ENCODE data around the gene ZNF839.
"Not testable (repeated sequence)": the region's sequence is repeated elsewhere in the genome, so short reads cannot be mapped to it uniquely, and the experiment has no call there.

ZNF839 gene

GRCh38 chr14:102333795-102334705 lies 14.5 kb downstream of the ZNF839 start:
- in situ Hi-C loops (cut with HindIII; ENCODE audit: low sequenced_read_pairs), result no loop called here

GRCh38 chr14:102335163-102335562 lies 15.6 kb downstream of the ZNF839 start:
- in situ Hi-C loops (cut with HindIII; ENCODE audit: low sequenced_read_pairs), result no loop called here

DNA sequence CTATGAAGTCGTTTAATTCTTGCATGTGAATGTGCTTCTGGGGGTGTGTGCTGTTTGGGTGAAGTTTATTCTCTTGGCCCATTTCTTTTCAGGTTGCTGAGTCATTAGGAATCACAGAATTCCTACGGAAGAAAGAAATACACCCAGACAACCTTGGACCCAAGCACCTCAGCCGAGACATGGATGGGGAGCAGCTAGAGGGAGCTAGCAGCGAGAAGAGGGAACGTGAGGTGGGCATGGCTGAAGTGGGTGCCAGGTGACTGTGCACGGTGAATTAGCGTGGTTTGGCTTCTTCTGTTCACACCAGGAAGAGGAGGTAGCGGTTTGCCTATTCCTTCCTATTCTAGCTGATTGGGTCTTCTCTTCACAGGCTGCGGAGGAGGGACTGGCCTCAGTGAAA lies 19.2 kb downstream of the ZNF839 start:
- in situ Hi-C loops (cut with HindIII; ENCODE audit: low sequenced_read_pairs), result no loop called here

DNA sequence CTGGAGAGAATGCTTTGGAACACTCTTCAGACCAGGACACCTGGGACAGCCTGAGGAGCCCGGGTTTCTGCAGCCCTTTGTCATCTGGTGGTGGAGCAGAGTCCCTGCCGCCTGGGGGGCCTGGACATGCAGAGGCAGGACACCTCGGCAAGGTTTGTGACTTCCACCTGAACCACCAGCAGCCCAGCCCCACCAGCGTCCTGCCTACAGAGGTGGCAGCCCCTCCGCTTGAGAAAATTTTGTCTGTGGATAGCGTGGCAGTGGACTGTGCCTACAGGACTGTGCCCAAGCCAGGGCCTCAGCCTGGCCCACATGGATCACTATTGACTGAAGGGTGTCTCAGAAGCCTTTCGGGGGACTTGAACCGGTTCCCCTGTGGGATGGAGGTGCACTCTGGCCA lies 22.0 kb downstream of the ZNF839 start:
- in situ Hi-C loops (cut with HindIII; ENCODE audit: low sequenced_read_pairs), result no loop called here

- in situ Hi-C loops (cut with HindIII; ENCODE audit: low sequenced_read_pairs), result no loop called here
These were observed 22.7 kb downstream of the ZNF839 start for GRCh38 chr14:102342238-102342637.

GRCh38 chr14:102344084-102344483 lies 24.5 kb downstream of the ZNF839 start:
- in situ Hi-C loops (cut with HindIII; ENCODE audit: low sequenced_read_pairs), result no loop called here

GRCh38 chr14:102344485-102344884 lies 24.9 kb downstream of the ZNF839 start:
- in situ Hi-C loops (cut with HindIII; ENCODE audit: low sequenced_read_pairs), result no loop called here

GRCh38 chr14:102345232-102345631 lies 25.7 kb downstream of the ZNF839 start:
- in situ Hi-C loops (cut with HindIII; ENCODE audit: low sequenced_read_pairs), result no loop called here

GRCh38 chr14:102346645-102347044 lies 27.1 kb downstream of the ZNF839 start:
- in situ Hi-C loops (cut with HindIII; ENCODE audit: low sequenced_read_pairs), result no loop called here

- in situ Hi-C loops (cut with HindIII; ENCODE audit: low sequenced_read_pairs), result no loop called here
These were observed 28.8 kb downstream of the ZNF839 start for GRCh38 chr14:102348376-102348775.

- in situ Hi-C loops (cut with HindIII; ENCODE audit: low sequenced_read_pairs), result no loop called here
These were observed 31.5 kb downstream of the ZNF839 start for GRCh38 chr14:102351023-102351422.

GRCh38 chr14:102351593-102351992 lies 32.0 kb downstream of the ZNF839 start:
- in situ Hi-C loops (cut with HindIII; ENCODE audit: low sequenced_read_pairs), result not testable (repeated sequence)

- in situ Hi-C loops (cut with HindIII; ENCODE audit: low sequenced_read_pairs), result no loop called here
These were observed 32.7 kb downstream of the ZNF839 start for GRCh38 chr14:102352213-102352612.

DNA sequence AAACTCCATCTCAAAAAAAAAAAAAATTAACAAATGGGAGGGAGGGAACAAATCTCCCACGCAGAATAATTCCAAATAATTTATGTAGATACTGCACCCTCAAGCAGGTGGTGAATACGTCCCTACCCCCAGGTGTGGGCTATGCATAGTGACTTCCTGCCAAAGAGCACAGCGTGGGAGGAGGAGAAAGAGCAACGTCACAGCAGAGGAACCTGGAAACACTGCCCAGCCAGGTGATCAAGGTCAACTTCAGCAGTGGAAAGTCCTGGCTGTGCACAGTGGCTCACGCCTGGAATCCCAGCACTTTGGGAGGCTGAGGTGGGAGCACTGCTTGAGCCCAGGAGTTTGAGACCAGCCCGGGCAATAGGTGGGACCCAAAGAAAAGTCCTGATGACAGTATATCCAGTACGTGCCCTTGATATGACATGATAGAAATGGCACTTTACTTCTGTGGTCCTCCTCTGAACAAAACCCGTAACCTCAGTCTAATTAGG lies 33.6 kb downstream of the ZNF839 start:
- in situ Hi-C loops (cut with HindIII; ENCODE audit: low sequenced_read_pairs), result no loop called here

DNA sequence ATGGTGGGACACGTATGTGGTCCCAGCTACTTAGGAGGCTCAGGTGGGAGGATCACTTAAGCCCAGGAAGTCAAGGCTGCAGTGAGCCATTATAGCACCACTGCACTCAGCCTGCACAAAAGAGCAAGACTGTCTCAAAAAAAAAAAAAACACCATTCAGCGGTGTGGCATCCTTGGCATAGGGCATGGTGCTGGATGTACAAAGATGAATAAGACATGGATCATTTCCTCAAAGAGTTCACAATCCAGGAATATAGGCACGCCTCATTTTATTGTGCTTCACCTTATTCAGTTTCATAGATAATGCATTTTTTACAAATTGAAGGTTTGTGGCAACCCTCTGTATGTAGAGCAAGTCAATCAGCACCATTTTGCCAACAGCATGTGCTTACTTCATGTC lies 36.7 kb downstream of the ZNF839 start:
- in situ Hi-C loops (cut with HindIII; ENCODE audit: low sequenced_read_pairs), result loop anchor here (5.0 kb wide), 1 partner anchor 34 kb away; no protein-coding TSS in a partner anchor

- in situ Hi-C loops (cut with HindIII; ENCODE audit: low sequenced_read_pairs), result loop anchor here (5.0 kb wide), 1 partner anchor 37 kb away; no protein-coding TSS in a partner anchor
These were observed 39.8 kb downstream of the ZNF839 start for GRCh38 chr14:102359341-102359740.

GRCh38 chr14:102360388-102360787 lies 40.8 kb downstream of the ZNF839 start:
- in situ Hi-C loops (cut with HindIII; ENCODE audit: low sequenced_read_pairs), result no loop called here

DNA sequence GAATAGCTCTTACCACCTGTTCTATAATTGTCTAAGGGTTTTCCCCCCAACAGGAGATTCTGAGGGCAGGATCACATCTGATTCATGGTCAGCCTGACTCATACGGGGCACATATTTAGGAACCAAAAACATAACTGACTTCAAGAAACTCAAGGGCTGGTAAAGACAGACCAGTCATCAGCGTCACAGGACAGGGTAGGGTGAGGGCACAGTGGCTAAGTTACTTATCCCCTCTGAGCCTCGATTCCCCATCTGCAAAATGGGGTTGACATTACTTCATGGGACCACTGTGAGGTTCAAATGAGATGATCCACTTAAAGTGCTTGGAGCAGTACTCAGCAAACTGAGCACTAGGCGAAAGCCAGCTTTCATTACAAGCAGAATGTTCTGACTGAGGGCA lies 42.5 kb downstream of the ZNF839 start:
- in situ Hi-C loops (cut with HindIII; ENCODE audit: low sequenced_read_pairs), result no loop called here

DNA sequence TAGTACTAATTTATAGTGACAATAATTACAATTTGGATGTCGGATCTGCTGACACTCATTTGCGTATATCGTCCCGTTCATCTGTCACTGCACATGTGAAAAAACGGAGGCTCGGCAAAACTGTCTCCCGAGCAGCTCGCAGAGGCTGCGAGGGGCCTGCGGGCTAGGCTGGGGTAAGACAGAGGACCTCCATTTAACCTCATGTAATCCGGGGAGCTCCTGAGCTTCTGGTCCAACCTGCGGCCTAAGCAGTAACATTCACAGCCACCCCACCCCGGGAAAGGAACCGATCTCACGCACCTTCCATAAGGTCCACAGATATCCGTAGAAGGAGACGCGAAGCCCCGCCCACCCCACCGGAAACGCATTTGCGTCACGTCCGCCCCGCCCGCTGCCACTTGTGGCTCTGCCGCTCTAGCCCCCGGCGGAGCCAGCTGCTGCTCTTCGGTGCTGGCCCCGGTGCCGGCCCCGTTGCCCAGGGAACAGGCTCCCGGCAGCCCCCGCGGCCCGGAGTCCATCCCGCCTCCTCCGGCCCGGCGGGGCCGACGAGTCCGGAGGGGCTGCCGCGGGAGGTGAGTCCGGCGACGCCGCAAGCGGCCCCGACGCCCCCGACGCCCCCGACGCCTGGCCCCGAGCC lies 43.1 kb downstream of the ZNF839 start, which contains the start of the genes CINP and TECPR2:
Gene CINP, minus strand, starts transcription at position 346 of the 637 bp plus-strand sequence. Its CDS starts 39 bp downstream, at position 307.
Gene TECPR2, plus strand, starts transcription at position 397 of the 637 bp plus-strand sequence. CDS start 13,781 bp downstream, outside the sequence.
- in situ Hi-C loops (cut with HindIII; ENCODE audit: low sequenced_read_pairs), result no loop called here

DNA sequence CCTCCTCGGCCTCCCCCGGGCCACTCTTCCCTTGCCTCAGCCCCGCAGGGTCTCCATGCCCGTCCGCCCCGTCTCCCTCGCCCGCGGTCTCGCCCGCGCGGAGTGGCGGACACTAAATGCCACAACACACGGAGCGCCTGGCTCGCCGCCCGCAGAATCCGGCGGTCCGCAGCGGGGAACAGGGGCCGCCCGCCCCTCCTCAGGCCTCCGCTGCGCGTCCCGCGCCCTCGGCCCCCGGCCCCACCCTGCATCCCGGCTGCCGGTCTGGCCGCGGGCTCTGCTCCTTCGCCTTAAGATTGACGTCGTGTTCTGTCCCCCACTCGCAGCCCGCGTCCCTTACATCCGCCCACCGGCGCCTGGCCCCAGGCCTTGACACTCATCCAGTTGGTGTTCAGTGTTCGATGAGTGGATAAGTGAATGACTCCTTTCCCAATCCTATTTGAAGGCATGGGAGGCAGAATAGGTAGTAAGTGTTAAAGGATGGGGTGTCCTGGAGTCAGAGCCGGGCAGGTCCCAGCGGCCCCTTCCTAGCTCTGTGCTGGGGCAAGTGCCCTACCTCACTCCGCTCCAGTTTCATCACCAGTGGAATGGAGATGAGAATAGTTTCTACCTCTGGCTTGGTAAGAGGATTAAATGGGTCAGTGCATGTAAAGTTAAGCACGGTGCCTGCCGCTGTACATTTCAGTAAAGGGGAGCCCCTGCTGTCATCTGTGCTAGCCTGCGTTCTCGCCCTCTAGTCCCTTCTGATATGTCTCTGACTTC lies 43.8 kb downstream of the ZNF839 start:
- in situ Hi-C loops (cut with HindIII; ENCODE audit: low sequenced_read_pairs), result no loop called here

GRCh38 chr14:102370305-102370809 lies 50.8 kb downstream of the ZNF839 start:
- in situ Hi-C loops (cut with HindIII; ENCODE audit: low sequenced_read_pairs), result no loop called here

Data from endothelial cell of hepatic sinusoid (primary cell).